Cardiac muscle cell (in vitro differentiated cells and primary cell): ENCODE data around the gene TFCP2L1. TPM values are rescaled to one million over a fixed set of nuclear protein-coding genes. Genes with fewer than 3 reads are reported as not detected.

Source experiments
- DNase-seq, 2 donors: peaks; one replicate each; pipeline versions ENCODE4 v3.0.0 to v3.0.0-alpha.2; 2010 to 2017; ENCODE audit warnings: low read depth in 1 of 2, low spot score in 1 of 2
- H3K27ac ChIP-seq: fragments of 200-600 bp; sonication (generic); 2 replicates; pipeline ENCODE4 v1.5.1; 2016
- H3K27me3 ChIP-seq: fragments of 200-600 bp; sonication (generic); 2 replicates; pipeline ENCODE4 v1.6.0; 2016; ENCODE audit warnings: control low read depth
- H3K36me3 ChIP-seq: fragments of 200-600 bp; sonication (generic); 2 replicates; pipeline ENCODE4 v1.5.1; 2016; ENCODE audit warnings: control low read depth
- H3K4me1 ChIP-seq: fragments of 200-600 bp; sonication (generic); 2 replicates; pipeline ENCODE4 v1.8.1; 2017; ENCODE audit warnings: low read depth, mild to moderate bottlenecking, mixed run types
- H3K4me3 ChIP-seq: fragments of 200-600 bp; sonication (generic); 2 replicates; pipeline ENCODE4 v1.5.1; 2016; ENCODE audit warnings: mild to moderate bottlenecking
- H3K9me3 ChIP-seq: fragments of 200-600 bp; sonication (generic); 2 replicates; pipeline ENCODE4 v1.5.1; 2017; ENCODE audit warnings: low read depth, mild to moderate bottlenecking, control low read depth
- polyA plus RNA-seq: library from polyadenylated mRNA; unstranded; fragments of >200 nt; fragmentation: Nextera tagmentation; extraction: Ambion mirVana; gene quantifications from 2 replicates; pipeline ENCODE4 v1.2.1, GENCODE V29; 2016
- total RNA-seq: library from RNA; depleted of rRNA; stranded (reverse); fragments of >200 nt; gene quantifications from 2 replicates; pipeline ENCODE4 v1.2.3, GENCODE V29; 2016
- TF ChIP-seq, protein P1 (sequence below): IDR thresholded peaks from 2 replicates; pipeline ENCODE4 v1.5.1; 2012; ENCODE audit warnings: low read depth, mild to moderate bottlenecking, low read length

TFCP2L1 gene
- total and polyA plus RNA-seq, 2 experiments from 2014 or later = 0.31 TPM; not detected in 1

DNA sequence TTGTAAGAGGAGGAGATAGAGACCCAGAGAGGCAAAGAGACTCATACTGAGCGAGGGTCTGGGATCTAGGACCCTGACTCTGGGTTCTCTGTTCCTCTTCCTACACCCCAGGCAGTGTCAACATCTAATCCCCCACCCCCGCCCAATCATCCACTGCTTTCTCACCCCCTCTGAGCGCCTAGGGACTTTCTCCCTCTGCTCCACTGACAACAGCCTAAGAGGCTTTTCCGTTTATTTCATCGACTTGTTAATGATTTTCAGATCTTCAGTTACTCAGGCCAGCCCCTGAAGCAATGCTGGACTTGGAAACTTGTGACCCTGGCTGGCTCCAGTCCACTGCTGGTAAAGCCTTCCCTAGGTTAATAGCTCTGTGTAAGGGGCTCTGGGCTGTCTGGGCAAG, 65.1 kb downstream of the TFCP2L1 start:
- no peak overlapping the region for H3K27ac ChIP-seq
- DNase-seq = no peak
- H3K27me3 ChIP-seq = no peaks in the 10 kb centered on the region
- no peaks in the 10 kb centered on the region for H3K4me1 ChIP-seq
- no peaks in the 10 kb centered on the region for H3K36me3 ChIP-seq
- TF ChIP-seq, protein P1, sequence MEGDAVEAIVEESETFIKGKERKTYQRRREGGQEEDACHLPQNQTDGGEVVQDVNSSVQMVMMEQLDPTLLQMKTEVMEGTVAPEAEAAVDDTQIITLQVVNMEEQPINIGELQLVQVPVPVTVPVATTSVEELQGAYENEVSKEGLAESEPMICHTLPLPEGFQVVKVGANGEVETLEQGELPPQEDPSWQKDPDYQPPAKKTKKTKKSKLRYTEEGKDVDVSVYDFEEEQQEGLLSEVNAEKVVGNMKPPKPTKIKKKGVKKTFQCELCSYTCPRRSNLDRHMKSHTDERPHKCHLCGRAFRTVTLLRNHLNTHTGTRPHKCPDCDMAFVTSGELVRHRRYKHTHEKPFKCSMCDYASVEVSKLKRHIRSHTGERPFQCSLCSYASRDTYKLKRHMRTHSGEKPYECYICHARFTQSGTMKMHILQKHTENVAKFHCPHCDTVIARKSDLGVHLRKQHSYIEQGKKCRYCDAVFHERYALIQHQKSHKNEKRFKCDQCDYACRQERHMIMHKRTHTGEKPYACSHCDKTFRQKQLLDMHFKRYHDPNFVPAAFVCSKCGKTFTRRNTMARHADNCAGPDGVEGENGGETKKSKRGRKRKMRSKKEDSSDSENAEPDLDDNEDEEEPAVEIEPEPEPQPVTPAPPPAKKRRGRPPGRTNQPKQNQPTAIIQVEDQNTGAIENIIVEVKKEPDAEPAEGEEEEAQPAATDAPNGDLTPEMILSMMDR = no peak
- H3K9me3 ChIP-seq = no peaks in the 10 kb centered on the region
- no peak overlapping the region for H3K4me3 ChIP-seq

DNA sequence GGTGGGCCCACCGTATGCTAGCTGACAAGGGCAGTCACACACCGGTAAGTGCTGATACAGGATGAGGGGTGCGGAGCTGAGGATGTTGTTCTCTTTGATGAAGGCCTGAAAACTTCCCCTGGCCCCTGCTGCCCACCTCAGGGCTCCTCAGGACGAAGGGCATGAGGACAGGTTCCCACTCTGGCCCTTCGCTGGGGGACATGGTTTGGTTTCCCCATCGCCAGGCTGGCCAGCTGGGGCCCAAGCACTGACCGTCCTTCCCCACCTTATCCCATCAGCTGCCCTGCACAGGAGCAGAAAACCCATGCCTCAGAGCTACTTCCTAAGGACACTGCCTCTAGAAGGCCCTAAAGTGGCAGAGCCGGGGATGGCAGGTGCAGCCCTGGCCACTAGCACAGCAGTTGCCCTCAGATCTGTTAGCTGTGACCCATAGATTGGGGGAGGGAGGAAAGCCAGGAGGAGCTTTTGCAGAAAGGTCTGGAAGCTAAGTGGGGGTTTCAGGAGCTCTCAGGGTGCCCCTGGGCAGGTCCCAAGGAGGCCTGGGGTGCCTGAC, 66.5 kb downstream of the TFCP2L1 start:
- TF ChIP-seq, protein P1 = no peak
- H3K27ac ChIP-seq = no peak overlapping the region
- H3K9me3 ChIP-seq = no peaks in the 10 kb centered on the region
- H3K36me3 ChIP-seq = no peaks in the 10 kb centered on the region
- no peak for DNase-seq
- H3K4me3 ChIP-seq = no peak overlapping the region
- no peaks in the 10 kb centered on the region for H3K27me3 ChIP-seq
- H3K4me1 ChIP-seq = no peaks in the 10 kb centered on the region

DNA sequence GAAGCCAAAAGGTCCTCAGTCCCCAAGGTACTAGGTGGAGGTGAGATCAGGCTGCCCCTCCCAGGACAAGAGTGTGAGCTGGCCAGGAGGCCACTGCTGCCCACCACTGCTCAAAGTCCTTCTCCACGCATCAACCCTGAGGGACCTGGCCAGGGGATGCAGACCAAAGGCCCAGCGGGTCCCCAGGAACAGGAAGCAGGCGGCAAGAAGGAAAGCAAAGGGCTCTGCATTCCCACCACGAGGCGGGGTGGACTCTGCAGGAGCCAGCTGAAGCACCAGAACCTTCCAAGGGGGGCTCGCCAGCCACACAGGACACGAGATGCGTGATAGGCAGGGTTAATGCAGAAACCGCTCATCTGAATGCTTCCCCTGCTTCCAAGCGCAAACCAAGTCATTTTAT, 67.4 kb downstream of the TFCP2L1 start:
- TF ChIP-seq, protein P1 = no peak
- no peak overlapping the region for H3K4me3 ChIP-seq
- no peaks in the 10 kb centered on the region for H3K9me3 ChIP-seq
- no peak for DNase-seq
- no peaks in the 10 kb centered on the region for H3K36me3 ChIP-seq
- no peaks in the 10 kb centered on the region for H3K4me1 ChIP-seq
- no peaks in the 10 kb centered on the region for H3K27me3 ChIP-seq
- no peak overlapping the region for H3K27ac ChIP-seq

DNA sequence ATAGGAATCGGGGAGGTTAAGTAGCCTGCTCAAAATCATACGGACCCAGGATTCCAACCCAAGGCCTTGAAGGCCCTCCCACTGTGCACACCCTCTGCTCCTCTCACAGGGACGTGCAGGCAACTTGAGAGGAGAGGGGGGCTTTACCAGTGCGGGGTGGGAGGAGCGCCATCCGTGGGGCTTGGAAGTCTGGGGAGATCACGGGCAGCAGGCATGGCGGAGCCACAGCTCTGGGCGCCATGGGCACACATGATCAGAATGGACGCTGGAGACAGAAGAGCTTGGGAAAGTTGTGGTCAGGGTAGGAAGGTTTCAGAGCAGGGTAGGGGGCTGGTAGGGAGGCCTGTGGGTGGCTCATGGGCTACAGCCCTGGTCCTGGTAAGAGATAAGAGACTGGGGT, 70.7 kb downstream of the TFCP2L1 start:
- Histone ChIP-seq H3K27me3 (no peaks in the 10 kb centered on the region), H3K36me3 (no peaks in the 10 kb centered on the region), H3K4me1 (no peaks in the 10 kb centered on the region), H3K4me3 (no peak overlapping the region), H3K9me3 (no peaks in the 10 kb centered on the region), H3K27ac (no peak overlapping the region)
- TF ChIP-seq, protein P1 = no peak
- no peak for DNase-seq

DNA sequence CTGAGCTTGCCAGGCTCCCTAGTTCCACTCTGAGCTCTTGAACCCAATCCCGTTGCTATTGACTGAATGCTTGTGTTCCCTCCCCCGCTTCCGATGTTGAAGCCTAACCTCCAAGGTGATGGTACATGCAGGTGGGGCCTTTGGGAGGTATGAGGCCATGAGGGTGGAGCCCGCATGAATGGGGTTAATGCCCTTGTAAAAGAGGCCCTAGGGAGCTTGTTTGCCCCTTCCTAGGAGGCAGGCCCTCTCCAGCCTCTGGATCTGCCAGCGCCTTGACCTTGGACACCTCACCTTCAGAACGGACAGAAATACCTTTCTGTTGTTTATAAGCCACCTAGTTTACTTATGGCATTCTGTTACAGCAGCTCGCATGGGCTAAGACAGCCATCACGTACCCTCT, 71.6 kb downstream of the TFCP2L1 start:
- H3K27me3 ChIP-seq = no peaks in the 10 kb centered on the region
- no peak overlapping the region for H3K4me3 ChIP-seq
- no peaks in the 10 kb centered on the region for H3K4me1 ChIP-seq
- H3K27ac ChIP-seq = no peak overlapping the region
- TF ChIP-seq, protein P1 = no peak
- DNase-seq = no peak
- H3K9me3 ChIP-seq = no peaks in the 10 kb centered on the region
- H3K36me3 ChIP-seq = no peaks in the 10 kb centered on the region
